Epithelial cell of proximal tubule (primary cell): ENCODE measurements around the gene TMUB1. TPM values are rescaled to one million over a fixed set of nuclear protein-coding genes. Genes with fewer than 3 reads are reported as not detected.
"Not testable (repeated sequence)": the region's sequence is repeated elsewhere in the genome, so short reads cannot be mapped to it uniquely, and the experiment has no call there.

Experiments
- DNase-seq: peaks from one replicate; pipeline ENCODE4 v3.0.0-alpha.2; 2011; ENCODE audit warnings: low read depth
- H3K4me3 ChIP-seq: 2 replicates; pipeline ENCODE4 v1.5.1; 2011; ENCODE audit warnings: low read depth, mild to moderate bottlenecking, low read length
- total RNA-seq: library from RNA; depleted of rRNA; stranded (reverse); fragments of >200 nt; gene quantifications from 2 replicates; pipeline ENCODE4 v1.2.3, GENCODE V29; 2015
- TF ChIP-seq, protein P1 (sequence below): conservative IDR thresholded peaks from 2 replicates; pipeline ENCODE4 v1.5.1; 2012; ENCODE audit warnings: low read depth, mild to moderate bottlenecking, low read length

Gene TMUB1
- total RNA-seq, 1 donor from 2014 or later = 73.7 TPM

DNA sequence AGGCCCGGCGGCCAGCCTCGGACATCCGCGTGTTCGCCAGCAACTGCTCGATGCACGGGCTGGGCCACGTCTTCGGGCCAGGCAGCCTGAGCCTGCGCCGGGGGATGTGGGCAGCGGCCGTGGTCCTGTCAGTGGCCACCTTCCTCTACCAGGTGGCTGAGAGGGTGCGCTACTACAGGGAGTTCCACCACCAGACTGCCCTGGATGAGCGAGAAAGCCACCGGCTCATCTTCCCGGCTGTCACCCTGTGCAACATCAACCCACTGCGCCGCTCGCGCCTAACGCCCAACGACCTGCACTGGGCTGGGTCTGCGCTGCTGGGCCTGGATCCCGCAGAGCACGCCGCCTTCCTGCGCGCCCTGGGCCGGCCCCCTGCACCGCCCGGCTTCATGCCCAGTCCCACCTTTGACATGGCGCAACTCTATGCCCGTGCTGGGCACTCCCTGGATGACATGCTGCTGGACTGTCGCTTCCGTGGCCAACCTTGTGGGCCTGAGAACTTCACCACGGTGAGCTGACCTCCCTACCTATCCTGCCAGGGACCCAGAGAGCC is 34.3 kb downstream of the TMUB1 start:
- H3K4me3 ChIP-seq = no peak overlapping the region
- no peak for DNase-seq
- TF ChIP-seq, protein P1, sequence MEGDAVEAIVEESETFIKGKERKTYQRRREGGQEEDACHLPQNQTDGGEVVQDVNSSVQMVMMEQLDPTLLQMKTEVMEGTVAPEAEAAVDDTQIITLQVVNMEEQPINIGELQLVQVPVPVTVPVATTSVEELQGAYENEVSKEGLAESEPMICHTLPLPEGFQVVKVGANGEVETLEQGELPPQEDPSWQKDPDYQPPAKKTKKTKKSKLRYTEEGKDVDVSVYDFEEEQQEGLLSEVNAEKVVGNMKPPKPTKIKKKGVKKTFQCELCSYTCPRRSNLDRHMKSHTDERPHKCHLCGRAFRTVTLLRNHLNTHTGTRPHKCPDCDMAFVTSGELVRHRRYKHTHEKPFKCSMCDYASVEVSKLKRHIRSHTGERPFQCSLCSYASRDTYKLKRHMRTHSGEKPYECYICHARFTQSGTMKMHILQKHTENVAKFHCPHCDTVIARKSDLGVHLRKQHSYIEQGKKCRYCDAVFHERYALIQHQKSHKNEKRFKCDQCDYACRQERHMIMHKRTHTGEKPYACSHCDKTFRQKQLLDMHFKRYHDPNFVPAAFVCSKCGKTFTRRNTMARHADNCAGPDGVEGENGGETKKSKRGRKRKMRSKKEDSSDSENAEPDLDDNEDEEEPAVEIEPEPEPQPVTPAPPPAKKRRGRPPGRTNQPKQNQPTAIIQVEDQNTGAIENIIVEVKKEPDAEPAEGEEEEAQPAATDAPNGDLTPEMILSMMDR = no peak

DNA sequence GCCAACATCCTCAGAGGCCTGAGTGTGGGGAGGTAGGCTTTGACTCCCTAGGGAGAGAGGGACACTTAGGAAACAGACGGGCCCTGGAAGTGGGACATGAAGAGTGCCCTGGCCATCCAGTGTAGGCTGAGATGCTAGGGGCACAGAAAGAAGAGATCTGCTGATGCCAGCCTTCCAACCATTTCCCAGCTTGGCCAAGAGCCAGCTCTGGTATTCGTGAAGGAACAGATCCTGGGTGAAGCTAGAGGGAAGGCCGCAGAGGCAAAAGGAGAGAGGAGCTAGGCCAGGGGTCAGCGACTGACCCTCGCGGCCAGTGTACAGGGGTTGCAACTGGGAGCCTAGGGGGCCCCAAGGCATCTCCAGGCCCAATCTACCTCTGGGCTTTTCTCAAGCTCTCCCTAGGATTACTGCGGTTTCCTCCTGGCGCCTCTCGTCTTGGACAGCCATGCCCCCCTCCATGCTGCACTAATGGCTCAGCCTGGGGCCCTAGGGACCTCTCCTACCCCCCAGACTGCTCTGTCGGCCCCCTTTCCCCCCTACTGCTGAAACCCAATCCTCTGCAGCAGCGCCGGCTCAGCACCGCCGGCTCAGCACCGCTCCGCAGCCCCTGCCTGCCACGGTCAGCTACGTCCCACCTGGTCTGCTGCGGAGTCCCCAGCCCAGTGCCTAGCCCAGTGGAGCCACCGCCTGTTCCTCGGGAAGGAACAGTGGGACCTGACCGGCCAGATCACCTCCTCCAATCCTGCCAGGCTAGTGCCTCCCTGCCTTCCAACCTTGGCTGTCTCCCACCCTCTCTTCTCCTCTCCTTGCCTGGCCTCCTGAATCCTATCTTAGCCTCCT is 35.1 kb downstream of the TMUB1 start, which contains the start of gene ASIC3:
Gene ASIC3, plus strand, starts transcription at position 556 of the 840 bp plus-strand sequence. CDS start 355 bp downstream, outside the sequence.
- DNase-seq = no peak
- no peak within 1 kb of the TSS for H3K4me3 ChIP-seq
- TF ChIP-seq, protein P1 = no peak

GRCh38 chr7:151046603-151047573 is 36.4 kb downstream of the TMUB1 start:
- no peak overlapping the region for H3K4me3 ChIP-seq
- TF ChIP-seq, protein P1 = no peak
- no peak for DNase-seq

DNA sequence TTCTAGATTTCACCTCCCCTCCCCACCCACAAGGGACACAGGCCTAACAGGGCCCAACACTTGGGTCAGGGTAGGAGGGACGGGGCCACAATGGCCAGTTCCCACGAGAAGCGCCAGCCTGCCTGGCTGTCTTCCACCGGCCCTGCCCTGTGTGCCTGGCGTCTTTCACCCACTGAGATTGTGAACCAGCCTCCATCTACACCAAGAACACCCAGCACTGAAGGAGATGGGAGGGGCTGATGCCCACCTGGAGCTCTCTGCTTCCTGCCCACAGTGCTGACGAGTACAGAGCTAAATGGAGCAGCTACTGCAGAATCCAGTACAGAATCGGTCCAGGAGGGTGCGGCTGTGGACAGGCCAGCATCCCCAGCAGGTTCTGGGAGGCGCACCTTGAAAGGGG is 37.3 kb downstream of the TMUB1 start:
- H3K4me3 ChIP-seq = no peak overlapping the region
- TF ChIP-seq, protein P1 = no peak
- DNase-seq = no peak

GRCh38 chr7:151045262-151045661 is 38.0 kb downstream of the TMUB1 start:
- no peak for DNase-seq
- H3K4me3 ChIP-seq = no peak overlapping the region
- TF ChIP-seq, protein P1 = no peak

GRCh38 chr7:151043959-151044358 is 39.3 kb downstream of the TMUB1 start:
- TF ChIP-seq, protein P1 = no peak
- H3K4me3 ChIP-seq = no peak overlapping the region
- DNase-seq = no peak

DNA sequence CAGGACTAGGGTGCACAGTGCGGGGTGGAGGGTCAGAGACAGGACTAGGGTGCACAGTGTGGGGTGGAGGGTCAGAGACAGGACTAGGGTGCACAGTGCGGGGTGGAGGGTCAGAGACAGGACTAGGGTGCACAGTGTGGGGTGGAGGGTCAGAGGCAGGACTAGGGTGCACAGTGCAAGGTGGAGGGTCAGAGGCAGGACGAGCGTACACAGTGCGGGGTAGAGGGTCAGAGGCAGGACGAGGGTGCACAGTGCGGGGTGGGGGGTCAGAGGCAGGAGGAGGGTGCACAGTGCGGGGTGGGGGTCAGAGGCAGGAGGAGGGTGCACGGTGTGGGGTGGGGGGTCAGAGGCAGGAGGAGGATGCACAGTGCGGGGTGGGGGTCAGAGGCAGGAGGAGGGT is 39.8 kb downstream of the TMUB1 start:
- not testable (repeated sequence) for H3K4me3 ChIP-seq, DNase-seq
